Esophagus muscularis mucosa (tissue), 4 donors: ENCODE data around the gene NAV3. TPM values are rescaled to one million over a fixed set of nuclear protein-coding genes. Genes with fewer than 3 reads are reported as not detected.

Experiments used
- DNase-seq: peaks from one replicate; pipeline ENCODE4 v3.0.0-alpha.2; 2017; ENCODE audit errors: extremely low spot score
- H3K27ac ChIP-seq, 4 donors: fragments of 200-600 bp; sonication (generic); replicated peaks in 1 of 4; 1 replicate in 3 of 4; 2 replicates in 1 of 4; pipeline ENCODE4 v1.5.1; 2016 to 2019; ENCODE audit warnings: mild to moderate bottlenecking in 1 of 4
- H3K27me3 ChIP-seq, 4 donors: fragments of 200-600 bp; sonication (generic); one replicate each; pipeline versions ENCODE4 v1.5.1 to v1.6.0; 2016 to 2019
- H3K36me3 ChIP-seq, 4 donors: fragments of 200-600 bp; sonication (generic); one replicate each; pipeline ENCODE4 v1.5.1; 2016 to 2019
- H3K4me1 ChIP-seq, 4 donors: fragments of 200-600 bp; sonication (generic); one replicate each; pipeline ENCODE4 v1.5.1; 2016 to 2019
- H3K4me3 ChIP-seq, 4 donors: fragments of 200-600 bp; sonication (generic); 1 replicate in 2 of 4; 2 replicates in 2 of 4; pipeline ENCODE4 v1.5.1; 2016 to 2019; ENCODE audit warnings: mild to moderate bottlenecking in 4 of 4, moderate library complexity in 1 of 4
- H3K9me3 ChIP-seq, 4 donors: fragments of 200-600 bp; sonication (generic); 1 replicate in 3 of 4; 2 replicates in 1 of 4; pipeline ENCODE4 v1.5.1; 2016 to 2019
- EP300 ChIP-seq: sonication (generic); formaldehyde crosslinking; IDR thresholded peaks from one replicate; pipeline ENCODE4 v1.6.1; 2017; ENCODE audit warnings: antibody characterized with exemption
- POLR2A ChIP-seq: fragments of 450-650 bp; IDR thresholded peaks from one replicate; pipeline ENCODE4 v1.6.1; 2017; ENCODE audit warnings: antibody characterized with exemption, moderate library complexity, mild to moderate bottlenecking, low read depth
- POLR2AphosphoS5 ChIP-seq, 2 donors: sonication (generic); formaldehyde crosslinking; IDR thresholded peaks; one replicate each; pipeline ENCODE4 v1.6.1; 2017; ENCODE audit warnings: antibody characterized with exemption in 2 of 2
- WGBS: methylation state at CpG from one replicate; pipeline ENCODE4 v1.1.5; 2018; 5-methylcytosine and 5-hydroxymethylcytosine counted together
- intact Hi-C: fragments of 100-400 bp; cut with DNase I; formaldehyde crosslinking; loops from one replicate; pipeline ENCODE4 v1.15.1; 2023
- total RNA-seq, 4 donors: library from RNA; depleted of rRNA; stranded (reverse); fragments of >200 nt; gene quantifications; one replicate each; pipeline versions ENCODE4 v1.1.0 to v1.2.1, GENCODE V29; 2016
- TF ChIP-seq, protein P1 (sequence below), 3 experiments: fragments of 200-600 bp in 2 of 3; fragments of 450-650 bp in 1 of 3; sonication (generic) in 2 of 3; IDR thresholded peaks; one replicate each; pipeline ENCODE4 v1.5.1; 2017 to 2019; ENCODE audit warnings: antibody characterized with exemption in 3 of 3, mild to moderate bottlenecking in 2 of 3, moderate library complexity in 1 of 3

Gene NAV3
- total RNA-seq, 4 donors from 2014 or later = 4.3 to 9.6 (median 5.4) TPM

DNA sequence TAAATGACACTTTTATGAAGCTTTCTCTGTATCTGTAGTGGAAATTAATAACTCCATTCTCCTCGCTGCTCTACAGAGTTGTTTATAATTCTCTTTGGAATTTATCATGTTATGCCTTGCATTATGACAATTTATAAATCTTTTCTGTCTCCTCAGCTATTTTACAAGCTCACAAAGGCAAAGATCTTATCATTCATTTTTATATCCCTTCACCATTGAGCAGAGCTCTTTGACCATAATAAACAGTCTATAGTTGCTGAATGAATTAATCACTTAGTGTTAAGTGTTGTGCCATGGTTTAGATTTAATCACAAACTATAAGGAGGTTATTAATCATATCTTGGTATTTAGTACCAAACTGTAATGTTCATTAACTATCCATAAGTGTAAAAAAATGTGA is 126.4 kb downstream of the NAV3 start:
- intact Hi-C loops = no loop called here
- 43% methylated on average over 1 of the region's 1 CpG for WGBS
- no peak overlapping the region for H3K27ac ChIP-seq
- no peak overlapping the region for H3K4me3 ChIP-seq
- no peaks in the 10 kb centered on the region for H3K36me3 ChIP-seq
- no peaks in the 10 kb centered on the region for H3K27me3 ChIP-seq
- H3K4me1 ChIP-seq = no peaks in the 10 kb centered on the region
- TF ChIP-seq POLR2AphosphoS5 (IDR thresholded peaks at IDR 0.05) (no peak), EP300 (no peak)
- TF ChIP-seq, protein P1, sequence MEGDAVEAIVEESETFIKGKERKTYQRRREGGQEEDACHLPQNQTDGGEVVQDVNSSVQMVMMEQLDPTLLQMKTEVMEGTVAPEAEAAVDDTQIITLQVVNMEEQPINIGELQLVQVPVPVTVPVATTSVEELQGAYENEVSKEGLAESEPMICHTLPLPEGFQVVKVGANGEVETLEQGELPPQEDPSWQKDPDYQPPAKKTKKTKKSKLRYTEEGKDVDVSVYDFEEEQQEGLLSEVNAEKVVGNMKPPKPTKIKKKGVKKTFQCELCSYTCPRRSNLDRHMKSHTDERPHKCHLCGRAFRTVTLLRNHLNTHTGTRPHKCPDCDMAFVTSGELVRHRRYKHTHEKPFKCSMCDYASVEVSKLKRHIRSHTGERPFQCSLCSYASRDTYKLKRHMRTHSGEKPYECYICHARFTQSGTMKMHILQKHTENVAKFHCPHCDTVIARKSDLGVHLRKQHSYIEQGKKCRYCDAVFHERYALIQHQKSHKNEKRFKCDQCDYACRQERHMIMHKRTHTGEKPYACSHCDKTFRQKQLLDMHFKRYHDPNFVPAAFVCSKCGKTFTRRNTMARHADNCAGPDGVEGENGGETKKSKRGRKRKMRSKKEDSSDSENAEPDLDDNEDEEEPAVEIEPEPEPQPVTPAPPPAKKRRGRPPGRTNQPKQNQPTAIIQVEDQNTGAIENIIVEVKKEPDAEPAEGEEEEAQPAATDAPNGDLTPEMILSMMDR (IDR thresholded peaks at IDR 0.05) = no peak
- no peaks in the 10 kb centered on the region for H3K9me3 ChIP-seq
- no peak for DNase-seq

DNA sequence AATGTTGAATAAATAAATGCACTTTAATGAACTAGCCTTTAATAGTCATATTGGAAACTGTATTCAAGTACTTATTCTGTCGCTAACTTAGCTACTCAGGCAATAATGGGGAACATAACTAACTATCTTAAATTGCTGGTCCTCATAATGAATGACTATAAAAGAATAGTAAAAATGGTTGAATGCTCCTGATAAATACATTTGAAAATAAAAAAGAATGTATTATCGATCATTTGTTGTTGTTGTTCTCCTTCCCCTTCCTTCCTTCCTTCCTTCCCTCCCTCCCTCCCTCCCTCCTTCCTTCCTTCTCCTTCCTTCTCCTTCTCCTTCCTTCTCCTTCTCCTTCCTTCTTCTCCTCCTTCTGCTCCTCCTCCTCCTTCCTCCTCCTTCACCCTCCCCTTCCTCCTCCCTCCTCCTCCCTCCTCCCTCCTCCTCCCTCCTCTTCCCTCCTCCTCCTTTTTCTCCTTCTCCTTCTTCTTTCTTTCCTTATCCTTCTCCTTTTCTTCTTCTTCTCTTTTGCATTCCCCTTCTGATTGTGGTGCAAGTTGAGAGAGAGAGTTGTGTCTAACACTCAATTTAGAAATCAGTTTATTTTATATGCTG is 133.0 kb downstream of the NAV3 start:
- no peak for TF ChIP-seq POLR2AphosphoS5 (IDR thresholded peaks at IDR 0.05)
- no peak for TF ChIP-seq EP300
- TF ChIP-seq, protein P1 (IDR thresholded peaks at IDR 0.05) = no peak
- no peak for TF ChIP-seq POLR2A
- Histone ChIP-seq H3K27me3 (no peaks in the 10 kb centered on the region), H3K36me3 (no peaks in the 10 kb centered on the region), H3K27ac (no peak overlapping the region), H3K4me3 (no peak overlapping the region), H3K4me1 (no peaks in the 10 kb centered on the region), H3K9me3 (no peaks in the 10 kb centered on the region)
- WGBS = 88% methylated on average over 2 of the region's 2 CpGs
- no peak for DNase-seq
- intact Hi-C loops = no loop called here

DNA sequence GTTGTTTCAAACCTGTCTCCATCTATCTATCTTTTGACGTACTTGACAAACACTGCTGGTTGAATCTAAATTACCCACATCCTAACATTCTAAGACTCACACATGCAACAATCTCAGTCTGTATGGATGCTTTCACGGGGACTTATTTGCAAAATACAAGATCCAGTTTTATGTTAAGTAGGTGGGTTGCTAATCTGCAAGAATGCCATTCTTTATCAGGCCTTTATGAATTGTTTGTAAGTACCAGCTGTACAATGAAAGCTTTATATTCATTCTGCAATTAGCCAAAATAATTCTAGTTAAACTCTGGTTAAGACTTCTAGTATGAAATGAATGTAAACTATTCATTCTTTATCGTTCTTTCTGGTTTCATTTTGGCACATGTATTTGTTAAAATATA is 135.1 kb downstream of the NAV3 start:
- Histone ChIP-seq H3K9me3 (no peaks in the 10 kb centered on the region), H3K27ac (no peak overlapping the region), H3K4me1 (no peaks in the 10 kb centered on the region), H3K36me3 (no peaks in the 10 kb centered on the region), H3K4me3 (no peak overlapping the region), H3K27me3 (no peaks in the 10 kb centered on the region)
- TF ChIP-seq EP300 (no peak), POLR2AphosphoS5 (IDR thresholded peaks at IDR 0.05) (no peak), POLR2A (no peak)
- TF ChIP-seq, protein P1 (IDR thresholded peaks at IDR 0.05) = no peak
- DNase-seq = no peak
- 36% methylated on average over 3 of the region's 3 CpGs for WGBS
- intact Hi-C loops = no loop called here

DNA sequence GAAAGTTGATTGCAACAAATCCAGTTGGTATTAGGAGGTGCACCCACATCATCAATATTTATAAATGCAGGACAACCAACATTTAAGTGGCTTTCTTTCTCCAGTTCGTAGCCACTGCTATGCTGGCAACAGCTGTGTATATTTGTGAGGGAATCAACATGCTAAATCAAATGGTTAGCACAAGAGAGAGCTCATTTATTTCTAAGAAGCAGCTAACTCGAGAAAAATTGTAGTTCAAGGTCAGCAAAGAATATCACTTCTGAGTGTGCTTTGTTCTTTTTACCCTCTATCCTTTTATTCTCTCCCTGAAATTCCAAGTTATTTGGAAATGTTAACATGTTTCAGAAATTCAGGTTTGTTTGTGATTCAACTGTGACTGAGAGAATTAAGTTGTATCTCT is 137.3 kb downstream of the NAV3 start:
- intact Hi-C loops = no loop called here
- Histone ChIP-seq H3K27ac (no peak overlapping the region), H3K36me3 (no peaks in the 10 kb centered on the region), H3K27me3 (no peaks in the 10 kb centered on the region), H3K4me1 (no peaks in the 10 kb centered on the region), H3K9me3 (no peaks in the 10 kb centered on the region), H3K4me3 (no peak overlapping the region)
- no peak for DNase-seq
- TF ChIP-seq POLR2AphosphoS5 (IDR thresholded peaks at IDR 0.05) = no peak
- TF ChIP-seq, protein P1 (IDR thresholded peaks at IDR 0.05) = no peak
- TF ChIP-seq POLR2A = no peak
- no peak for TF ChIP-seq EP300
- 58% methylated on average over 2 of the region's 2 CpGs for WGBS

DNA sequence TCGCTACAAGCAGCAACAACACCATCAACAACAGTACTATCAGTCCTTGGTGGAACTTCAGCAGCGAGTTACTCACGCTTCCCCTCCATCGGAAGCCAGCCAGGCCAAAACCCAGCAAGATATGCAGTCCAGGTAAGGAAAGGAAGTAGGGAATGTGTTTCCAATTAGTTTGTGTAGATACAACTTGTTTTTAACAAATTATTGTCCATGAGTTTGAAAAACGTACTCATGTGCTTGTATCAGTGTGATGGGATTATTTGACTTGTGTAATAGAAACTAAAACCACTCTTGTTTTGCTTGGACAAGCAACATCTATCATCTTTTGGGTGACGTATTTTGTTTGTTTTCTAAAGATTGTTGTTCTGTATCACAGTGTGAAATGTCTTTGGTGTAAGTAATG is 137.9 kb downstream of the NAV3 start:
- TF ChIP-seq POLR2AphosphoS5 (IDR thresholded peaks at IDR 0.05) = no peak
- whole genome bisulfite sequencing = 92% methylated on average over 6 of the region's 6 CpGs
- no peaks in the 10 kb centered on the region for H3K9me3 ChIP-seq
- no peak for DNase-seq
- no peaks in the 10 kb centered on the region for H3K4me1 ChIP-seq
- no peaks in the 10 kb centered on the region for H3K27me3 ChIP-seq
- no peak overlapping the region for H3K27ac ChIP-seq
- no peaks in the 10 kb centered on the region for H3K36me3 ChIP-seq
- no peak overlapping the region for H3K4me3 ChIP-seq
- intact Hi-C loops = no loop called here
